ENCODE measurements around the gene SASH1. TPM values are rescaled to one million over a fixed set of nuclear protein-coding genes. Genes with fewer than 3 reads are reported as not detected.

The SASH1 gene
- total RNA-seq, 1 experiment from 2014 or later = 33.2 TPM

DNA sequence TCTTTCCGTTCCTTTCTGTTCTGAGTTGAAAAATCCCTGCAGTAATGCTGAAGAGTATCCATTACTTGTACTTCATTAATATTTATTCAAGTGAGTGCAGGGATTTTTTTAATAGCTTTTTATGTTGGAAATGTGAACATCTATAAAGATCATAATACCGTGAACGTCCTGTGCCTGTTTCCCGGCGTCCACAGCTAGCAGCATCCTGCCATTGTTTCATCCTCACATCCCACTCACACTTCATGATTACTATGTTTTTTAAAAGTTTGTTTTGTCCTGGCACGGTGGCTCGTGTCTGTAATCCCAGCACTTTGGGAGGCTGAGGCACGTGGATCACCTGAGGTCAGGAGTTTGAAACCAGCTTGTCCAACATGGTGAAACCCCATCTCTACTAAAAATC lies 54.3 kb downstream of the SASH1 start:
- Histone ChIP-seq H3K79me2 (ENCODE audit: insufficient read depth, low read length) (no peaks in the 10 kb centered on the region), H2AFZ (ENCODE audit: low read length) (no peak overlapping the region)

More for the DNA sequence above, 54.3 kb downstream of the SASH1 start:
- no peak overlapping the region for H4K91ac ChIP-seq (ENCODE audit: insufficient read length, low read depth, low read length)
- Mint-ChIP-seq H3K36me3 (ENCODE audit: insufficient read depth in 1 of 3, low read depth in 3 of 3) (peaks cover 2 to 13% (median 10%) of the 10 kb centered on the region in 3 experiments; a peak in 5 of 7 replicates), H3K27me3 (ENCODE audit: low read depth) (no peaks in the 10 kb centered on the region), H3K4me1 (peaks cover 10 to 22% of the 10 kb centered on the region in 2 experiments), H3K9me3 (no peaks in the 10 kb centered on the region), H3K27ac (peak overlapping the region in 1 of 3 experiments; percentile 15; a peak in 2 of 7 replicates), H3K4me3 (no peak overlapping the region)
- no peaks in the 10 kb centered on the region for H4K20me1 ChIP-seq (ENCODE audit: control insufficient read depth, insufficient read depth, insufficient read length)
- no peak overlapping the region for H3K4ac ChIP-seq (ENCODE audit: low read depth, low read length)
- no peak overlapping the region for H4K5ac ChIP-seq (ENCODE audit: insufficient read length, low read depth, low read length)
- H2BK12ac ChIP-seq (ENCODE audit: insufficient read length, low read depth, low read length) = no peak overlapping the region
- H2BK20ac ChIP-seq (ENCODE audit: low read depth, low read length, poor library complexity, severe bottlenecking) = no peak overlapping the region
- no peaks in the 10 kb centered on the region for H3K23me2 ChIP-seq (ENCODE audit: insufficient read length, low read depth, low read length, poor library complexity, severe bottlenecking)
- no peak overlapping the region for H2AK5ac ChIP-seq (ENCODE audit: insufficient read length, low read length)
- no peak overlapping the region for H4K8ac ChIP-seq (replicated peaks; ENCODE audit: insufficient read length, low read depth, low read length)
- no peak for DNase-seq
- no peaks in the 10 kb centered on the region for H3K9me3 ChIP-seq (ENCODE audit: control insufficient read depth, low read depth, low read length)
- H2BK120ac ChIP-seq (ENCODE audit: low read depth, low read length, poor library complexity, severe bottlenecking) = no peak overlapping the region
- H3K4me1 ChIP-seq (ENCODE audit: insufficient read depth, low read length) = no peaks in the 10 kb centered on the region; the same call in 1 of the 2 replicates
- H3K18ac ChIP-seq (ENCODE audit: insufficient read length, low read depth, low read length) = no peak overlapping the region
- no CpG with 5 or more reads among the region's 8 CpGs for WGBS (ENCODE audit: extremely low coverage, insufficient read length, low lambda C conversion rate)
- no peak overlapping the region for H3K56ac ChIP-seq (ENCODE audit: insufficient read length, low read depth, low read length)
- no peak overlapping the region for H3K14ac ChIP-seq (ENCODE audit: insufficient read depth, low read length)
- H3K23ac ChIP-seq (ENCODE audit: insufficient read length, low read depth, low read length) = no peak overlapping the region
- H3K27ac ChIP-seq (ENCODE audit: insufficient read length, low read depth, low read length) = no peak overlapping the region
- H3K79me1 ChIP-seq (ENCODE audit: insufficient read depth, low read depth, low read length, poor library complexity, severe bottlenecking) = no peaks in the 10 kb centered on the region
- no peak overlapping the region for H2BK5ac ChIP-seq (ENCODE audit: insufficient read length, low read length)
- H3K4me2 ChIP-seq (ENCODE audit: insufficient read depth, insufficient read length, low read length) = no peak overlapping the region
- H3T11ph ChIP-seq (ENCODE audit: low read length) = no peak overlapping the region
- no peak overlapping the region for H2BK15ac ChIP-seq (ENCODE audit: low read depth, low read length)
- TF ChIP-seq, protein P1, sequence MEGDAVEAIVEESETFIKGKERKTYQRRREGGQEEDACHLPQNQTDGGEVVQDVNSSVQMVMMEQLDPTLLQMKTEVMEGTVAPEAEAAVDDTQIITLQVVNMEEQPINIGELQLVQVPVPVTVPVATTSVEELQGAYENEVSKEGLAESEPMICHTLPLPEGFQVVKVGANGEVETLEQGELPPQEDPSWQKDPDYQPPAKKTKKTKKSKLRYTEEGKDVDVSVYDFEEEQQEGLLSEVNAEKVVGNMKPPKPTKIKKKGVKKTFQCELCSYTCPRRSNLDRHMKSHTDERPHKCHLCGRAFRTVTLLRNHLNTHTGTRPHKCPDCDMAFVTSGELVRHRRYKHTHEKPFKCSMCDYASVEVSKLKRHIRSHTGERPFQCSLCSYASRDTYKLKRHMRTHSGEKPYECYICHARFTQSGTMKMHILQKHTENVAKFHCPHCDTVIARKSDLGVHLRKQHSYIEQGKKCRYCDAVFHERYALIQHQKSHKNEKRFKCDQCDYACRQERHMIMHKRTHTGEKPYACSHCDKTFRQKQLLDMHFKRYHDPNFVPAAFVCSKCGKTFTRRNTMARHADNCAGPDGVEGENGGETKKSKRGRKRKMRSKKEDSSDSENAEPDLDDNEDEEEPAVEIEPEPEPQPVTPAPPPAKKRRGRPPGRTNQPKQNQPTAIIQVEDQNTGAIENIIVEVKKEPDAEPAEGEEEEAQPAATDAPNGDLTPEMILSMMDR (conservative IDR thresholded peaks at IDR 0.05) = no peak
- H3K9ac ChIP-seq (ENCODE audit: extremely low read depth, insufficient read length, low read length) = no peak overlapping the region
- no peaks in the 10 kb centered on the region for H3K27me3 ChIP-seq (ENCODE audit: insufficient read depth, low read length)
